HG03097 (cell line): ENCODE data around the gene PRICKLE2.

ENCODE experiments used
- ATAC-seq: cut with Tn5 transposase; IDR thresholded peaks from one replicate; pipeline ENCODE4 v1.9.1; 2021; ENCODE audit not compliant: unreplicated experiment, low FRiP score

The PRICKLE2 gene

DNA sequence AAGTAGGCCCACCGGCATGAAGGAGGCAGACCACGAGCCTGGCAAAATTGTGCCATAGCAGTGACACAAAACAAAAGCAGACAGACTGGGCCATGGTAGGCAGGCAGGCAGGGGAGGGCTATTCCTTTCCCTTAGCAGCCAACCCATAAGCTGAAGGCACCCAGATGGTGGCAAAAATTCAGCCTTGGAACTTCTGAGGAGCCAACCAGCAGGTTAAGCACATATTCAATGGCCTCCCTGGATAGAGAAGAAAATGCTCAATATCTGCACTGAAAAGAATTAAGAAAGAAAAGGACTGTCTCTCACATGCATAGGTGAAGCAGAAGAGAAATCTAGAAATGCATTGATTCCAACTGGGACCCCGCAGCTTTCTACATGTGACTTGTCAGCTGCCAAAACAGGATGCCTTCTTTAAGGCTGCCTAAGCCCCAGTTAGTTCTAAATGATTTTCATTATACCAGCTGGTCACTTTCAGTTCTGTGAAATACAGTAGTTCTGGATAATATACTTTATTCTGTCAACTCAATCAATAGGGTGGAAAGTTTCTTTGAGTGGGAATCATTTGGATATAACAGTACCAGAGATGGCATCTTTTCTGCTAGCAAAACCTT, 2.7 kb downstream of the PRICKLE2 start:
- ATAC-seq, result no peak

DNA sequence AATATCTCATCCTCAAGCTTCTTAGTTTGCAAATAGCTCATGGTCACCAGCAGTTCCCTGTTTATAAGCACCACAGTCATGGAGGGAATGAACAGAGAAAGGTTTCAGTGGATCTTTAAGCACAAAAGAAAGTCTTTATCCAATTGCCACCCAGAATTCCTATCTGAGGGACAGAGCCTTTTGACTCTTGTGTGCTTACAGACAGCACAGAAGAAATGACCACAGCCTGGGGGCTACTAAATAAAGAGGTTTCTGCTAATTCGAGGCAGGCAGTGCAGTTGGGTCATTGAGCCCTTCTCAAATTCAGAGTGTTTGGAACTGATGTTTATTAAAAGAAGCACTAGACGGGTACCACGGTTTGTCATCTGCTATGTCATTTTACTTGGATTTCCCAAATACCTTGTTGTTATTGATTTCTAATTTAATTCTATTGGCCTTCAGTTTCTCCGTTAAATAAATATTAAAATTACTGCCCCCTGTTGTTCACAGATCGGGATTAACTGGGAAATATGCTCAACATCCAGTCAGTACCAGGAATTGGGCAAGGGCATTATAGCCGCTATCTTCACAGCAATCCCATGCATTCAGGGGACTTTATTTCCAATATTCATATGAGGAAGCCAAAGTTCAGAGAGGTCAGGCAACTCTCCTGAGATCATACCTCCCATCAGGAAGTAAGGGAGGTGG, 3.6 kb downstream of the PRICKLE2 start:
- no peak for ATAC-seq

DNA sequence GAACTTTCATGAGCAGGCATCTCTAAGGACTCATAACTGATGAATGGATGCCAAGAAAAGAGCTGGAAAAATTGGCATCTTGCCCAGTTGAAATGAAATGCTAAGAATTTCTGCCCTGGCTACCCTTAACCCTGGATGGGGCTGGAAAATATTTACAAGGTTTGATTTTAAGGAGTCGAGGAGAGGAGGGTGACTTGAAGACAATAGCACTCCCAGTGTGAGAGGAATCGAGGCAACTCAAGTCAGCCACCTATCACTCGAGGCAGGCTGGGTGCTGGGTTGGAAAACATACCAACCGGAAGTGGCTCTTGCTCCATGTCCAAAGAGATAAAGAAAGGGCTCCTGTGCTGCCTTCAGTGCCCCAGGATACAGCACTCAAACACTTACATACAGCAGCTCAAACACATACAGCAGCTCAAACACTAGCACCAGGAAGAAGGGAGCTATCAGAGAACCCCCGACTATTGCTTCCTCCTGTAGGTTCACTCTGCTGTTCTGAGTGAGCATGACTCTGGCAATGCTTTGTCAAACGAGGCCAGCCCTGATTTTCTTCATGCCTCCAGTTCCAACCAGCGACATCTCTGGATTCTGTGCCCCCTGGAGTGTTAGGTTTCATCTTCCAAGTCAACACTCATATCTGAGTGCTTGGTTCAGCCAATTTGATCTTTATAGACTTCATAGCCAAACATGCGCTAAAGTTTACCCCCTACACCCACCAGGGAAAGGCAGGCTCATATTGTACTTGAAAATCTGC, 4.9 kb downstream of the PRICKLE2 start:
- no peak for ATAC-seq

DNA sequence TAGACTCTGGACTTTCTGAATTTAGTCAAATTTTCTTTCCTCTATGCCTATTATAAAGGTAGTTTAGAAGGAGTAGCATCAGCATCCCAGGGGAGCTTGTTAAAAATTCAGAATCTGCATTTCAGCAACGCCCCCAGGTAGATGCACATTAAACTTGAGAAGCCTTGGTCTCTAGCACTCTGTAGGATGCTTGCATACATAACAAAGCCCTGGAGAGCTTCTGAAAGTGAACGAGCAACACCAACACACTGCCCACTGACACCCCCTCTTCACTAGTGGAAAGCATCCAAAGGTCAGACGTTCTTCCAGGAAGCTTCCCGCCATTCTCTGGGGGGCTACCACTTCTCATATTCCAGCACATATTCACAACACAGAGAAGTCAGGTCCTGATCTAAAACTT, 6.5 kb downstream of the PRICKLE2 start:
- ATAC-seq, result no peak

DNA sequence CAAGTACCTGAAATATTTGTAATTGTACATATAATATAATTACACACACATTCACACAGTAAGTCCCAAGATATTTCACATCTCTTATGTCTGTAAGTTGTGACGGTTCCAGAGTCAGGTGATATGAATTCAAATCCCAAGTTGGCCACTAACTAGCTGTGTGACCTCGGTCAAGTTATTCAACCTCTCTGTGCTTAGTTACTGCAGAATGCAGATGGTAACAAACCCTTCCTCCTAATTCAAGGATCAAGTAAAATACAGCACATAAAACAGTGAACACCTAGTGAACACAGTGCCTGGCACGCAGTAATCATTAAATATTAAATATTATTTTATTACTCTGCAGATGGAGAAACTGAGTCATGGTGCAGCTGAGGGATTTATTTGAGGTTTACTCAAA, 6.9 kb downstream of the PRICKLE2 start:
- no peak for ATAC-seq

DNA sequence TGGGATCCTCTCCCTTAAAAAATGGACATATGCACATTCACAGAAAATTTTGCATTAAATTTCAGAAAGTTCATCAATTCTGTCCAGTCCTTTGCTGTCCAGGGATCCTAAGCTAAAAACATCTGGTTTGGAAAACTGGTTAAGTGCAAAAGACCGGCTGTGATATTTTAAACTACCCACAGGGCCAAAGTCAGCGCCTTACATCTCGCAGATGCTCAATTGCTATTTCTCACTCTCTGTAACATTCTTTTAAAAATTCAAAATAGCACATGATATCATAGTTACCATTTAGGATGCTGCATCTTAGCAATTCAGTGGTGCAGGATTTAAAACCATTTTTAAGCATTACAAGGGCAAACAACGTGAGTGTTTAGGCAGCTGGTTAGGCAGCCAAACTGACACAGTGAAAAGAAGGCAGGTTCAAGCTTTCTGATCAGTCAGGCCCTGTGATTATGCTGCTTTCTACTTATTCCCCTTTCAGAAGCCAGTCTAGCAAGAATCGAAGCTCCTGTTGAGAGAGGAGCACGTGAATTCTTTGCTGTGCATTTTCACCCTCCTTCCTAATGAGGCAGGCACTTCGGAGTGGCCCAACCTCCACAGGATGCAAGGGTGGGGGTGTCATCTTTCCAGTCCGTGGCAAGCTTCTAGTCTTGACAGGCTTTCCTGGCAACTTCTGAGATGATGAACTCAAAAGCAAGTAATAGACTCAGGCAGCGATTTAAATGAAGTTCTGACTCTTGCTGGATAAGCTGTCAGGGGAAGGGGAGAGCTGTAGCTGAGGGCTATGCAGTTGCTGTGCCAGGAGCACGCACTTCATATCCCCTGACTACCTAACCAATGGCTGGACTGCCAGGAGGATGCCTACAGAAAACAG, 8.8 kb downstream of the PRICKLE2 start:
- no peak for ATAC-seq

DNA sequence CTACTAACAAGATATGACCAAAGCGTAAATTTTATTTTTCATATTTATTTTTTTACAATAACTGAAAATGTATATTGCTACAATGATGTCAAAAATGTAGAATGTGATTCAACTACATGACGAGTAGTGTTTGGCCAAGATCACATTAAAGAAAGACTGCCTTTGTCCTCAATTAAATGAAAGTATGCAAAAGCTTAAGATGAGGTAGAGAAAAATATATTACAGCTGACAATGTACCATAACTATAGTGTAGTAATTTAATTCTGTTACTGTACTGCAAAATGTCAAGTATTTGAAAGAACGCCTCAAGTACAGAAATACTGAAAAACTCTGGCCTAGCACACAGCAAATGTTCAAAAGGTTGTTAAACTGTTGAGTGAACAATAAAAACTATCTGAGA, 9.7 kb downstream of the PRICKLE2 start:
- ATAC-seq, result no peak

DNA sequence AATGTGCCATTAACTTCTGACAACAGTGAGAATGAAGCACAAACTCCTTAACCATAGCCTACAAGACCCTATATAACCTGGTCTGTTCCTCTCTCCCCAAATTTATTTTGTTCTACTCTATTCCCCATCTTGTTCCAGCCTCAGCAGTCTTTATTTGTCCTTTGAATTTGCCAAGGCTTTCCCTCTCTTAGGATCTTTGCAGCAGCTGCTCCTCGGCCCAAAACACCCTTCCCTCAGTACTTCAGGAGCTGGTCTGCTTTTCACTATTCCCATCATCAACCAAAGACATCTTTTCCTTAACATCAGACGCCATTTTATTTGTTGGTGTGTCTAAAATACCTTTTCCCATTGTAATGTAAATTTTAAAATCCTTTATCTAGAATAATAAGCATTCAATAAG, 10.2 kb downstream of the PRICKLE2 start:
- no peak for ATAC-seq

DNA sequence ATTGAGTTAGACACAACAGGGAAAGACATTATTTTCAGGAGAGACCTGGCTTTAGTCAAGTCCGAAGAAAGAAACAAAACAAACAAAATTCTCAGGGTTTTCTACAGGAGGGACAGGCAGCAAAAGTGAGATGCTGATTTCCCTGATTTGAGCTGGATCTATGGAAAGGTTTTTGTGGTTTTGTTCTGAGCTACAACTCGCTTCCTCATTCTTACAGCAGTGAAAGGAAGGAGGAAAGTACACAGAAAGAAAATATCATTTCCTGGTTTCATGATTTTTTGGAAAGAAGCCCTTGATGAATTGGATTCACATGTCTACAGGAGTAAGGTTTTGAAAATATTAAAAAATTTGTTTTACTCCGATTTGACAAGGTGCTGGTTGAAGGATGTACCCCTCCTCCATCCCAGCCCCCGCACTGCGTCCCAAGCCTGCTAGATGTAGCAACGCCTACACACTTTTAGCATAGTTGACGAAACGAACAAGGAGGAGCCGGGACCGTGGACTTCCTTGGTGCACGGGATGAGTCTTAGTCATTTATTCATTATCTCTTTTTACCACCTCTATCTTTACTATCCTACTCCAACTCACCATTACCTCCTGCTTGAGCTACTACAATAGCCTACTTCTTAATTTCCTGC, 10.8 kb downstream of the PRICKLE2 start:
- ATAC-seq, result no peak

DNA sequence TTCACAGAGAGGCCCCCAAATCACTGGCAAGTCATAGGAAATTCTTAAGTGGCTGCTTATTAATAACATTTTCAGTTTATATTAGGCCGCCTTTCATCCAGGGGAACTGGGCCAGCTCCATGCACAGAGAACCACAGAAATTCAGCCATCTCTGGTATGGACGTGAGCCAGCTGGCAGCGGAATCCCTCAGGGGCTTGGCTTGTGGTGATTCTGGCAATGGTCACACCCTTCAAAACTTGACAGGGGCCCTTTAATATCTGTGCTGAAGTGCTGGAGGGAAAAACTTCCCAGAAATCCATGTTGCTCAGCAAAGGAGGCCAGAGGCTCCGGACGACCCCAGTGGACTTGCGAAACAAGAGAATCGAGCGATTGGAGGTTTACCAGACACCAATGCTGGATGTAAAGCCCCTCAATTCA, 11.3 kb downstream of the PRICKLE2 start:
- no peak for ATAC-seq

DNA sequence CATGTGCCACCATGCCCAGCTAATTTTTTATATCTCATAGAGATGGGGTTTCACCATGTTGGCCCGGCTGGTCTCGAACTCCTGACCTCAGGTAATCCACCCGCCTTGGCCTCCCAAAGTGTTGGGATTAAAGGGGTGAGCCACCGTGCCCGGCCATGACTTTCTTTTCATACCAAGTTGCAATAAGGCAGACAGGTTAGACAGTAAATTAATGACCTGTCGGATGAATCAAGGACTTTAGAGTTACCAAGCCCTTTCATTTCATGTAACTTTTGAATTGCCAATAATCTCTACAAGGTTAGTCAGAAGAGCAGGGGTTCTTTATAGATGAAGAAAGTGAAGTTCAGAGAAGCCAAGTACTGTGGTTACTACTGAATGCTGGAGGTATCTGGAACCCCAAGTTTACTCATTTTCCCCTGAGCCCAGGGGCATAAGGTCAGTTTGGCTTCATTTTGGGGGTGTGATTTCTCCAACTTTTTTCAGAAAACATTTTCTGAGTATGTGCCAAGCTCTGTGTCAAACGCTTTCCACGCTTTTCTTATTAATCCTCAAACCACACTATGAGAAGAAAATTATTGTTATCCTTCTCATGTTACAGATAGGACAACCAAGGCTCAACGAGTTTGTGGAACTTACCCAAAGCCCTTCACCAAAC, 11.9 kb downstream of the PRICKLE2 start:
- no peak for ATAC-seq

DNA sequence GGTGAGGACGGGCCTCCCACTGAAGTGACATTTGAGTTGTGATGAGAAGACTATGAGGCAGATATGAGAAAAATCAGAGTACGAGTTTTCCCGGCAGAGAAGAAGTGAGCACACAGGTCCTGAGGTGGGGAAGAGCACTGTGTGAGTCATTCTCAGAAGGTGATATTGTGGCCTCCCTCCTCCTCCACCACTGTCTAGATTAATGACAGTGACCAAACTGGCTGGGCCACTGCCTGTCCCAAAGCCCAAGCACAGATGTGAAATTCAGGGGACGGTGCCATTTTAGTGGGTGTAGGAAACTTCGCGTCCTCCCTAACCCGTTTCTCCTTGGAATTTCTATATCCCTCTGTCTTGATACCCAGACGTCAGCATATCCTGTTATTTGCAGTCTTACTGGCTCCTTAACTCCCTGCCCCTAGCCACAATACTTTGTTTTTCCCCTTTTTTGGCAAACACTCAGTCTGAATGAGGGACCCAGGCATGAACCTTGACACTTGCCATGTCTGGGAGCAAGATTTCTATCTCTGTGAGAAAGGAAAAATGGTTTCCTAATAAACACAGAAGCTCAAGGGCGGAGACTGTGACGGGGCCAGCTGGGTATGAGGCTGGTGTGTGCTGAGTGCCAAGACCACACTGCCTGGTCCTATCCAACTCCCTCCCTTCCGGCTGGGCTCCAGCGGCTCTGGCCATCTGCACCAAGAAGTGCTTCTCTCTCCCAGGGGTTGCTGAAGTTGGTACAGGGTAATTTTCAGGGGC, 15.2 kb downstream of the PRICKLE2 start:
- no peak for ATAC-seq

DNA sequence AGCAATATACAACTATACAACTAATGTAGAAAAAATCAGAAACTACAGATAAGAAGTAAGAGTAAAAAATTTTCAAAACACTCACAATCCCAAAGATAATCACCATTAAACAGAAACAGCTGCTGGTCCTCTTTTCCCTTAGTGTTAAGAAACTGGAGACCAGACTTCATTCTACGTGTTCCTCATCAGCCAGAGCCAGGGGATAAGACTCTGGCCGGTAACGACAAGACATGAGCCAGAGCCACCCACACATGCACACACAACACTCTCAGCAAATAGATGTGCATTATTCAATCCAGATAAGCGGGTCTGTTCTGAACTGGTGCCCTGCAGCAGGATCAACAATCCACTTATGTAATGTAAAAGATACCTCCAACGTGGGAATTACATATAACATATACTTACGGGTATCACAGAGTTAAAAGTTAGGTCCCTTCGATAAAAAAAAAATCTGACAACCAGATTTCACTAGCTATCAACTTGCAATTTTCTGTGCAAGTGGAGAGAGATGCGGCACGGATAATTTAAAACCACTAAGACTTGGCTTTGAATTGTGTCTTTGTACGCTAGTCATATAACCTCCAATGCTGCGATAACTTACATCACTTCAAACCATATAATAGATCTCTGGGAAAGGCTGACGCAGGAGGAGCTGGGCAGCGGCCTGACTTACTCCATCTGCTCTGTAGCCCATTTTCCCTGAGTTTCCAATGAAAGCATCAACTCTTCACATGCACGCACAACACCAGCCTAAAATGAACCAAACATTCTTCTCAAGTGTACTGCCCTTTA, 17.8 kb downstream of the PRICKLE2 start:
- no peak for ATAC-seq

DNA sequence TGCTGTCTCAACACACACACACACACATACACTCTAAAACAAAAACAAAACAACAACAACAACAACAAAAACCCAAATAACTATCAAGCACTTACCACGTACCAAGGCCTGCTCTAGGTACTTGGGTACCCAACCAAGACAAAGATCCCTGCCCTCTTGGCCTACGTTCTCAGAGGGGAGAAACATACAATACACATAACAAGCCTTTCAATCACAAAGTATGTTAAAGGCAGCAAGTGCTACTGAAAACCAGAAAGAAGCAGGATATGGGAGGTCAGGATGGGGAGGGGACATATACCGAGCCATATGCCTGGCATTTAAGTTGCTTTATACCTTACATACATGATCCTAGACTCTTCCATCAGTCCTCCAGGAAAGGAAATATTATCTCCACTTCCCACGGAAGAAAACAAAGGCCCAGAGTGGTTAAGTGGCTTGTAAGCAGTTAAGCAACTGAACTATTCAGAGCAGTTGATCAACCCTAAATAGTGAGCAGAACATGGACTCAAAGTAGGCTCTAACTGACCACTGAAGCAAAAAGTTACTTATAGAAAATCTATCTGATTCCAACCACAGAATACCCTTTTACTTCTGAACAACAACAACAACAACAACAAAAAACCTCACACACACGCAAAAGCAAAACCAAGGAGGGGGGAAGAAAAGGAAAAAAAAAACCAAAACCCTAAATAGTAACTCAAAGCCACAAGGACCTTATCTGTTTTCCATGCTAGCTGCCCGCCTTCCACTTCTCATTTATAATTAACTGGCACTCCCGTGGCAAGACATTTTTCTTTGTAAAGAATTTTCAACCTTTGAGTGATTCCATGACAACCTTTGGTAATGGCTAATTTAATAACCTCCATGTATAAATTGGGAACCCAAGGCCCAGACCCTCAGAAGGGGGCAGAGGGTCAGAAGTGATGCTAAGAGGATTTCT, 21.0 kb downstream of the PRICKLE2 start:
- no peak for ATAC-seq

DNA sequence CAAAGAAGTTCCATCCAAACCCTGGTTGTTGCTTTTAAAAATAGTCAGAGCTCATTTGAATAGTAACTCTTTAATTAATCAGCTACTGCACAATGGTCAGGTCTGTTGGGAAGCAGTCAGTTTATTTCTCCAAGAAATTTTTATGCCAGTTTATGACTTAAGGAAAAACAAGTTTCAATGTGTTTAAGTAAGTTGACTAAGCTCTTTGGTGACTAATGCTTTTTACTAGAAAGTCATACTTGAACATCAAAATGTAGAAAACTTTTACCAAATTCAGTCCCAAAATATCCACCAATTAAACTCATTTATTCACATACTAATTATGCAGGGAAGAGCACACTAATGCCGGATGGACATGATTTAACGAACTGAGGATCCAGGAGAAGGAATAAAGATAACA, 22.1 kb downstream of the PRICKLE2 start:
- no peak for ATAC-seq

DNA sequence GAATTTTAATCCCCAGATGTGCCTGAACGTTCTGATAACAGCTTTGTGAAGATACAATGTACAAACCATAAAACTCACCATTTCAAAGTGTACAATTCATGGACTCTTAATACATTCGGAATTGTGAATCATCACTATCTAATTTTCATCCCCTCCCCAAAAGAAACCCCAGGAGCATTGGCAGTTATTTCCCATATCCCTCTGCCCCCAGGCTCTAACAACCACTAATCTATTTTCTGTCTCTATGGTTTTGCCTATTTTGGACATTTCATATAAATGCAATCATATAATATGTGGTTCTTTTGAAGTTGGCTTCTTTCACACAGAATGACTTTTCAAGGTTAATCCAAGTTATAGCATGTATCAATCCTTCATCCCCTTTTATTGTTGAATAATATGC, 25.3 kb downstream of the PRICKLE2 start:
- ATAC-seq, result no peak

DNA sequence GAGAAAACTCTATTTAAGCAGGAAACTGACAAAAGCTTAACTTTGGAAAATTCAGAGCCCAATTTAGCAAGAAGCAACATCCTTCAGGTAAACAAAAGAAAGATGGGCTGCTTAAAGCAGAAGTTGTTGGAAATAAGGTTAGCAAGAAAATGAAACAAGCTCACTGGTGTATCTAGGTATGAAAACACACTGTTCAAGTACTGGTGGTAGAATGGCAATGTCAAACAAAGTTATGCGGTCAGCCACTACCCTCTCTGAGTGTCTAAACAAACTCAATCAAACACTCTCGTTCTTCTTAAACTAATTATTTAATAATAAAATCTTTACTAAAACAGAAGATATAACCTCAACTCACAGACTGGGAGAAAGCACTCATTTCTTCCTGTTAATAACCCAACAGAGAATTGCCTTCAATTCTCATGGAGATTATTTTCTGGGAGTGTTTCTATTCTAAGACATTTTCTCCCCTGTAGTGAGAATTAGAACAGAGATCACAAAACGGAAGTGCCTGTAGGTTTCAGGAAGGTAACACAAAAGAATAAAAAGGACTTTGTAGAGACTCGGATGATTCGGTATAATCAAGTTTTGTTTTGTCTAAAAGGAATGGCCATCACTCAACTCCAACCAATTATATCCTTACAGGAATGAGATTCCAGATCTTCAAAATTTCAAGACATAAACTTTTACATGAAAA, 28.9 kb downstream of the PRICKLE2 start:
- no peak for ATAC-seq
